Adrenal gland (tissue), 12 donors: ENCODE data around the gene SYT7. TPM values are rescaled to one million over a fixed set of nuclear protein-coding genes. Genes with fewer than 3 reads are reported as not detected.

Source experiments
- DNase-seq, 7 donors: peaks; one replicate each; pipeline ENCODE4 v3.0.0-alpha.2; 2019 to 2020
- H3K27ac ChIP-seq, 5 donors: fragments of 200-600 bp; sonication (generic) in 4 of 5; 1 replicate in 3 of 5; 2 replicates in 2 of 5; pipeline versions ENCODE4 v1.5.1 to v1.8.0; 2016 to 2020; ENCODE audit warnings: mild to moderate bottlenecking in 1 of 5
- H3K27me3 ChIP-seq: fragments of 200-600 bp; 2 replicates; pipeline ENCODE4 v1.8.0; 2021
- H3K36me3 ChIP-seq, 2 donors: fragments of 200-600 bp; replicated peaks in 1 of 2; 1 replicate in 1 of 2; 2 replicates in 1 of 2; pipeline versions ENCODE4 v1.5.1 to v1.8.0; 2018 to 2022
- H3K4me1 ChIP-seq, 2 donors: fragments of 200-600 bp; replicated peaks in 1 of 2; 1 replicate in 1 of 2; 2 replicates in 1 of 2; pipeline versions ENCODE4 v1.5.1 to v1.8.0; 2018 to 2021
- H3K4me3 ChIP-seq, 4 donors: fragments of 200-600 bp; sonication (generic) in 3 of 4; one replicate each; pipeline ENCODE4 v1.5.1; 2016 to 2018
- H3K9me3 ChIP-seq, 3 donors: fragments of 200-600 bp; sonication (generic) in 1 of 3; replicated peaks in 1 of 3; 1 replicate in 2 of 3; 2 replicates in 1 of 3; pipeline versions ENCODE4 v1.5.1 to v1.8.0; 2016 to 2021
- CTCF ChIP-seq, 6 experiments: fragments of 450-650 bp in 4 of 6; fragments of 200-600 bp in 2 of 6; sonication (generic) in 1 of 6; IDR thresholded peaks; 1 replicate in 5 of 6; 2 replicates in 1 of 6; pipeline versions ENCODE4 v1.5.1 to v1.8.0; 2016 to 2021; ENCODE audit warnings: antibody characterized with exemption in 6 of 6, mild to moderate bottlenecking in 2 of 6, moderate library complexity in 1 of 6
- POLR2A ChIP-seq, 2 donors: fragments of 450-650 bp; IDR thresholded peaks; one replicate each; pipeline ENCODE4 v1.6.1; 2017; ENCODE audit warnings: antibody characterized with exemption in 2 of 2, mild to moderate bottlenecking in 2 of 2, moderate library complexity in 1 of 2
- WGBS, 4 donors: extraction: QIAGEN DNeasy Blood & Tissue Kit in 2 of 4; methylation state at CpG; one replicate each; pipeline versions ENCODE4 v1.1.5 to v1.1.7; 2013 to 2017; 5-methylcytosine and 5-hydroxymethylcytosine counted together
- intact Hi-C, 2 donors: fragments of 100-400 bp; cut with DNase I; formaldehyde crosslinking; loops; one replicate each; pipeline versions ENCODE4 v1.14.1 to v1.15.0; 2022 to 2023
- polyA plus RNA-seq, 3 donors: library from polyadenylated mRNA; stranded (reverse); fragments of 200-250 nt in 2 of 3; fragments of 350-450 nt in 1 of 3; fragmentation: Illumina TruSeq in 1 of 3; extraction: RNeasy Lipid Tissue Mini Kit (QIAGEN cat#74804) in 1 of 3; gene quantifications; one replicate each; pipeline ENCODE4 v1.2.3, GENCODE V29; 2013 to 2014
- total RNA-seq, 9 donors: library from RNA; depleted of rRNA in 4 of 9; stranded (reverse); fragments of >200 nt in 4 of 9; fragments of 120-200 nt in 1 of 9; fragmentation: NEBNext Ultra II Directional in 1 of 9; extraction: Animal tissue kit (Norgen Biotek cat#: 25700) in 1 of 9; gene quantifications; one replicate each; pipeline versions ENCODE4 v1.1.0 to v1.2.4, GENCODE V29; 2013 to 2023
- donor health status: healthy with polysubstance abuse.
- donor health status: Bipolar disorder and iron deficiency.
- donor health status: DM: yes; HTN: yes; CAD: no.
- donor health status: DM: no; HTN: no; CAD: no.
- donor health status: DM: no; HTN: no; CAD: no.
- donor health status: DM: yes; HTN: yes; CAD: no.

The SYT7 gene
- total and polyA plus RNA-seq, 12 donors: 0.09 to 6.8 (median 1.3) TPM; not detected in 1

- Histone ChIP-seq H3K27me3 (no peaks in the 10 kb centered on the region), H3K4me3 (no peak overlapping the region), H3K36me3 (no peaks in the 10 kb centered on the region), H3K4me1 (peaks cover 5 to 23% of the 10 kb centered on the region in 2 donors), H3K9me3 (no peaks in the 10 kb centered on the region), H3K27ac (peak overlapping the region in 2 of 5 donors; percentile 51 to 60)
- WGBS, 4 donors: 7 to 21% (median 18%) methylated on average over 14 to 19 of the region's 19 CpGs
- peak; percentile 39 to 88 (median 85) for DNase-seq
- intact Hi-C loops: no loop called here
- TF ChIP-seq POLR2A (IDR thresholded peaks at IDR 0.05) (peak in 1 of 2 donors; percentile 48), CTCF (IDR thresholded peaks at IDR 0.05) (no peak)
Measured at GRCh38 chr11:61488651-61489291, 92.1 kb downstream of the SYT7 start.

GRCh38 chr11:61487342-61488025, 93.4 kb downstream of the SYT7 start:
- Histone ChIP-seq H3K36me3 (no peaks in the 10 kb centered on the region), H3K4me1 (peaks cover 5 to 23% of the 10 kb centered on the region in 2 donors), H3K9me3 (no peaks in the 10 kb centered on the region), H3K27ac (no peak overlapping the region), H3K27me3 (no peaks in the 10 kb centered on the region), H3K4me3 (no peak overlapping the region)
- no peak for DNase-seq
- 91 to 100% (median 96%) methylated on average over 3 to 4 of the region's 4 CpGs for WGBS, 4 donors
- no peak for TF ChIP-seq POLR2A (IDR thresholded peaks at IDR 0.05)
- intact Hi-C loops: no loop called here

GRCh38 chr11:61486779-61487178, 94.1 kb downstream of the SYT7 start:
- TF ChIP-seq CTCF (IDR thresholded peaks at IDR 0.05) (no peak), POLR2A (IDR thresholded peaks at IDR 0.05) (no peak)
- intact Hi-C loops: no loop called here
- H3K27ac ChIP-seq: no peak overlapping the region
- H3K4me3 ChIP-seq: no peak overlapping the region
- no peaks in the 10 kb centered on the region for H3K9me3 ChIP-seq
- H3K36me3 ChIP-seq: no peaks in the 10 kb centered on the region
- peaks cover 5 to 23% of the 10 kb centered on the region in 2 donors for H3K4me1 ChIP-seq
- WGBS, 4 donors: 73 to 90% (median 83%) methylated on average over 5 of the region's 5 CpGs
- no peak for DNase-seq
- H3K27me3 ChIP-seq: no peaks in the 10 kb centered on the region

GRCh38 chr11:61486011-61486620, 94.8 kb downstream of the SYT7 start:
- no peaks in the 10 kb centered on the region for H3K27me3 ChIP-seq
- no peak overlapping the region for H3K27ac ChIP-seq
- H3K36me3 ChIP-seq: no peaks in the 10 kb centered on the region
- intact Hi-C loops: no loop called here
- TF ChIP-seq CTCF (IDR thresholded peaks at IDR 0.05) (no peak), POLR2A (IDR thresholded peaks at IDR 0.05) (no peak)
- no peaks in the 10 kb centered on the region for H3K9me3 ChIP-seq
- H3K4me1 ChIP-seq: peaks cover 5 to 23% of the 10 kb centered on the region in 2 donors
- H3K4me3 ChIP-seq: no peak overlapping the region
- no peak for DNase-seq
- WGBS, 4 donors: 91 to 97% (median 94%) methylated on average over 4 to 6 of the region's 6 CpGs
